GM12878 (cell line): ENCODE results near the gene PASK.

Experiments
- BHLHE40 ChIP-seq, 2 experiments: fragments of 450-650 bp in 1 of 2; IDR thresholded peaks; 2 replicates each; pipeline ENCODE4 v1.6.1; 2011 to 2017; ENCODE audit warnings: low read depth in 2 of 2, borderline replicate concordance in 1 of 2, improper control_type of control experiment in 1 of 2, low read length in 1 of 2, mild to moderate bottlenecking in 1 of 2
- BRCA1 ChIP-seq: IDR thresholded peaks from 2 replicates; pipeline ENCODE4 v1.6.1; 2011; ENCODE audit warnings: low read depth, low read length, improper control_type of control experiment
- CHD2 ChIP-seq: IDR thresholded peaks from 2 replicates; pipeline ENCODE4 v1.6.1; 2011; ENCODE audit warnings: low read depth, low read length, improper control_type of control experiment, borderline replicate concordance
- CTCF ChIP-seq, 3 experiments: IDR thresholded peaks in 2 of 3; conservative IDR thresholded peaks in 1 of 3; 2 replicates each; pipeline ENCODE4 v1.5.1; 2011; ENCODE audit warnings: low read depth in 3 of 3, low read length in 3 of 3, mild to moderate bottlenecking in 3 of 3, control low read depth in 2 of 3, moderate library complexity in 2 of 3, inconsistent platforms in 1 of 3, mixed read lengths in 1 of 3; ENCODE audit not compliant: control insufficient read depth in 2 of 3, insufficient read depth in 1 of 3; ENCODE audit errors: extremely low read depth in 1 of 3
- CUX1 ChIP-seq: IDR thresholded peaks from 2 replicates; pipeline ENCODE4 v1.6.1; 2012; ENCODE audit warnings: improper control_type of control experiment, low read depth, low read length; ENCODE audit not compliant: insufficient replicate concordance
- EGR1 ChIP-seq, 2 experiments: IDR thresholded peaks; 1 replicate in 1 of 2; 2 replicates in 1 of 2; pipeline ENCODE4 v1.6.1; 2011 to 2012; ENCODE audit warnings: low read depth in 2 of 2, low read length in 2 of 2, borderline replicate concordance in 1 of 2, mild to moderate bottlenecking in 1 of 2, moderate library complexity in 1 of 2
- FOXM1 ChIP-seq: IDR thresholded peaks from 2 replicates; pipeline ENCODE4 v1.6.1; 2012; ENCODE audit warnings: low read depth, mild to moderate bottlenecking, inconsistent platforms, low read length, moderate library complexity
- RAD21 ChIP-seq: IDR thresholded peaks from 2 replicates; pipeline ENCODE4 v1.6.1; 2011; ENCODE audit warnings: mild to moderate bottlenecking, low read depth, low read length, moderate library complexity; ENCODE audit not compliant: insufficient read depth
- RB1 ChIP-seq: fragments of 450-650 bp; formaldehyde crosslinking; IDR thresholded peaks from 2 replicates; pipeline ENCODE4 v1.6.1; 2017; ENCODE audit warnings: mild to moderate bottlenecking, borderline replicate concordance
- RCOR1 ChIP-seq: conservative IDR thresholded peaks from 2 replicates; pipeline ENCODE4 v1.6.1; 2012; ENCODE audit warnings: low read depth, low read length, improper control_type of control experiment
- ZBTB11 ChIP-seq: fragments of 450-650 bp; formaldehyde crosslinking; IDR thresholded peaks from 2 replicates; pipeline ENCODE4 v1.5.0; 2022; ENCODE audit warnings: mild to moderate bottlenecking, missing genetic modification characterization

- no peak for TF ChIP-seq CUX1
- no peak for TF ChIP-seq BRCA1
- no peak for TF ChIP-seq CTCF (IDR thresholded peaks at IDR 0.05 in 2 of 3, conservative IDR thresholded peaks at IDR 0.05 in 1 of 3; ENCODE audit: control insufficient read depth in 2 of 3, extremely low read depth in 1 of 3, insufficient read depth in 1 of 3, low read depth in 3 of 3, low read length in 3 of 3)
- no peak for TF ChIP-seq BHLHE40 (IDR thresholded peaks at IDR 0.05; ENCODE audit: borderline replicate concordance in 1 of 2, low read depth in 2 of 2, low read length in 1 of 2)
- no peak for TF ChIP-seq EGR1 (IDR thresholded peaks at IDR 0.05; ENCODE audit: borderline replicate concordance in 1 of 2, low read depth in 2 of 2, low read length in 2 of 2)
- no peak for TF ChIP-seq ZBTB11 (CRISPR knock-in tag)
- no peak for TF ChIP-seq RCOR1
- TF ChIP-seq CHD2, result no peak
- no peak for TF ChIP-seq RB1
- TF ChIP-seq FOXM1, result no peak
- TF ChIP-seq RAD21, result no peak
These were observed 33.9 kb downstream of the PASK start for GRCh38 chr2:241115361-241115760.
